Heart left ventricle (tissue), 16 donors: Measurements from ENCODE around the gene GRIA2. TPM values are rescaled to one million over a fixed set of nuclear protein-coding genes. Genes with fewer than 3 reads are reported as not detected.

Experiments used
- ATAC-seq, 4 donors: fragments of 200-7000 bp; cut with Tn5 transposase; one replicate each; pipeline ENCODE4 v1.9.1; 2020 to 2022; ENCODE audit warnings: moderate library complexity in 4 of 4, mild to moderate bottlenecking in 3 of 4, moderate number of reproducible peaks in 1 of 4
- DNase-seq, 5 donors: peaks; one replicate each; pipeline ENCODE4 v3.0.0-alpha.2; 2020
- H3K27ac ChIP-seq, 12 donors: fragments of 200-600 bp; sonication (generic) in 4 of 12; one replicate each; pipeline versions ENCODE4 v1.5.0 to v1.8.0; 2016 to 2022; ENCODE audit warnings: mild to moderate bottlenecking in 2 of 12
- H3K27me3 ChIP-seq, 9 donors: fragments of 200-600 bp; sonication (generic) in 2 of 9; one replicate each; pipeline versions ENCODE4 v1.5.1 to v1.8.0; 2016 to 2022; ENCODE audit warnings: mild to moderate bottlenecking in 3 of 9
- H3K36me3 ChIP-seq, 9 donors: fragments of 200-600 bp; sonication (generic) in 2 of 9; one replicate each; pipeline versions ENCODE4 v1.5.0 to v1.8.0; 2018 to 2022; ENCODE audit warnings: mild to moderate bottlenecking in 2 of 9
- H3K4me1 ChIP-seq, 12 donors: fragments of 200-600 bp; sonication (generic) in 4 of 12; one replicate each; pipeline versions ENCODE4 v1.5.0 to v1.8.0; 2016 to 2022; ENCODE audit warnings: mild to moderate bottlenecking in 3 of 12
- H3K4me3 ChIP-seq, 12 donors: fragments of 200-600 bp; sonication (generic) in 4 of 12; one replicate each; pipeline versions ENCODE4 v1.5.0 to v1.8.0; 2017 to 2022; ENCODE audit warnings: mild to moderate bottlenecking in 9 of 12, moderate library complexity in 4 of 12
- H3K9me3 ChIP-seq, 12 donors: fragments of 200-600 bp; sonication (generic) in 4 of 12; one replicate each; pipeline versions ENCODE4 v1.5.0 to v1.8.0; 2016 to 2022; ENCODE audit warnings: mild to moderate bottlenecking in 1 of 12
- POLR2A ChIP-seq, 2 donors: fragments of 450-650 bp; IDR thresholded peaks; one replicate each; pipeline ENCODE4 v1.6.1; 2017; ENCODE audit warnings: antibody characterized with exemption in 2 of 2, mild to moderate bottlenecking in 2 of 2, moderate library complexity in 2 of 2
- WGBS, 4 donors: extraction: QIAGEN DNeasy Blood & Tissue Kit in 2 of 4; methylation state at CpG; one replicate each; pipeline versions ENCODE4 v1.1.5 to v1.1.7; 2013 to 2018; 5-methylcytosine and 5-hydroxymethylcytosine counted together
- intact Hi-C, 10 donors: fragments of 100-400 bp; cut with DNase I; formaldehyde crosslinking; loops; one replicate each; pipeline versions ENCODE4 v1.11.1 to v1.14.2; 2022
- polyA plus RNA-seq, 2 donors: library from polyadenylated mRNA; stranded (reverse); fragments of 200-250 nt; gene quantifications; one replicate each; pipeline ENCODE4 v1.2.3, GENCODE V29; 2013
- total RNA-seq, 9 donors: library from RNA; depleted of rRNA in 2 of 9; stranded (reverse); fragments of >200 nt in 2 of 9; fragmentation: NEBNext Ultra II Directional in 3 of 9; extraction: Animal tissue kit (Norgen Biotek cat#: 25700) in 3 of 9; gene quantifications; one replicate each; pipeline versions ENCODE4 v1.1.0 to v1.2.4, GENCODE V29; 2016 to 2023
- TF ChIP-seq, protein P1 (sequence below), 12 donors: fragments of 200-600 bp; sonication (generic) in 4 of 12; IDR thresholded peaks; one replicate each; pipeline versions ENCODE4 v1.5.0 to v1.8.0; 2018 to 2022; ENCODE audit warnings: antibody characterized with exemption in 12 of 12, mild to moderate bottlenecking in 5 of 12
- donor health status: ischemic (EF 13 %, LVEDD 7.1; RV severe dilation, severe dysfunction).
- donor health status: healthy with polysubstance abuse.
- donor health status: DM: no; HTN: yes; CAD: no.
- donor health status: DM: no; HTN: no; CAD: no.
- donor health status: ischemic (EF 25% LVEDD 6.9; RV normal size, moderate dysfunction).
- donor health status: ischemic (EF 25% LVEDD 5.7; RV mildly dilated, moderate dysfunction).
- donor health status: healthy.
- donor health status: DM: yes; HTN: yes; CAD: no.
- donor health status: ischemic (EF 35%, LVEDD 5.7; RV mildly dilated, moderate dysfunction).
- donor health status: nonischemic (EF 11% LVEDD 7.7; RV severe dilation, severe dysfunction).
- donor health status: DM: yes; HTN: yes; CAD: no.
- donor health status: PGD.
- donor health status: ischemic (EF 29% LVEDD 5.4; RV normal size, mild dysfunction).
- donor health status: nonischemic (EF 23%, LVEDD 6.1; RV moderate dilation, normal function).

The GRIA2 gene
- total and polyA plus RNA-seq, 11 donors, result 0.17 to 0.36 TPM; not detected in 9

GRCh38 chr4:157358439-157358838 is 137.9 kb downstream of the GRIA2 start:
- no peak for ATAC-seq
- Histone ChIP-seq H3K27me3 (no peaks in the 10 kb centered on the region), H3K27ac (no peak overlapping the region), H3K4me1 (no peaks in the 10 kb centered on the region), H3K4me3 (no peak overlapping the region), H3K9me3 (no peaks in the 10 kb centered on the region), H3K36me3 (no peaks in the 10 kb centered on the region)
- no peak for DNase-seq
- intact Hi-C loops, result no loop called here
- 93 to 100% (median 97%) methylated on average over 1 of the region's 1 CpG for WGBS, 4 donors
- TF ChIP-seq, protein P1, sequence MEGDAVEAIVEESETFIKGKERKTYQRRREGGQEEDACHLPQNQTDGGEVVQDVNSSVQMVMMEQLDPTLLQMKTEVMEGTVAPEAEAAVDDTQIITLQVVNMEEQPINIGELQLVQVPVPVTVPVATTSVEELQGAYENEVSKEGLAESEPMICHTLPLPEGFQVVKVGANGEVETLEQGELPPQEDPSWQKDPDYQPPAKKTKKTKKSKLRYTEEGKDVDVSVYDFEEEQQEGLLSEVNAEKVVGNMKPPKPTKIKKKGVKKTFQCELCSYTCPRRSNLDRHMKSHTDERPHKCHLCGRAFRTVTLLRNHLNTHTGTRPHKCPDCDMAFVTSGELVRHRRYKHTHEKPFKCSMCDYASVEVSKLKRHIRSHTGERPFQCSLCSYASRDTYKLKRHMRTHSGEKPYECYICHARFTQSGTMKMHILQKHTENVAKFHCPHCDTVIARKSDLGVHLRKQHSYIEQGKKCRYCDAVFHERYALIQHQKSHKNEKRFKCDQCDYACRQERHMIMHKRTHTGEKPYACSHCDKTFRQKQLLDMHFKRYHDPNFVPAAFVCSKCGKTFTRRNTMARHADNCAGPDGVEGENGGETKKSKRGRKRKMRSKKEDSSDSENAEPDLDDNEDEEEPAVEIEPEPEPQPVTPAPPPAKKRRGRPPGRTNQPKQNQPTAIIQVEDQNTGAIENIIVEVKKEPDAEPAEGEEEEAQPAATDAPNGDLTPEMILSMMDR (IDR thresholded peaks at IDR 0.05), result no peak
- TF ChIP-seq POLR2A (IDR thresholded peaks at IDR 0.05), result no peak

- no peak for TF ChIP-seq POLR2A (IDR thresholded peaks at IDR 0.05)
- TF ChIP-seq, protein P1 (IDR thresholded peaks at IDR 0.05), result no peak
- no peak overlapping the region for H3K27ac ChIP-seq
- H3K27me3 ChIP-seq, result no peaks in the 10 kb centered on the region
- no peaks in the 10 kb centered on the region for H3K4me1 ChIP-seq
- H3K36me3 ChIP-seq, result no peaks in the 10 kb centered on the region
- 36 to 46% (median 40%) methylated on average over 1 of the region's 1 CpG for WGBS, 4 donors
- intact Hi-C loops, result no loop called here
- no peaks in the 10 kb centered on the region for H3K9me3 ChIP-seq
- H3K4me3 ChIP-seq, result no peak overlapping the region
- no peak for ATAC-seq
- no peak for DNase-seq
Observed at GRCh38 chr4:157358851-157359250, 138.3 kb downstream of the GRIA2 start.

DNA sequence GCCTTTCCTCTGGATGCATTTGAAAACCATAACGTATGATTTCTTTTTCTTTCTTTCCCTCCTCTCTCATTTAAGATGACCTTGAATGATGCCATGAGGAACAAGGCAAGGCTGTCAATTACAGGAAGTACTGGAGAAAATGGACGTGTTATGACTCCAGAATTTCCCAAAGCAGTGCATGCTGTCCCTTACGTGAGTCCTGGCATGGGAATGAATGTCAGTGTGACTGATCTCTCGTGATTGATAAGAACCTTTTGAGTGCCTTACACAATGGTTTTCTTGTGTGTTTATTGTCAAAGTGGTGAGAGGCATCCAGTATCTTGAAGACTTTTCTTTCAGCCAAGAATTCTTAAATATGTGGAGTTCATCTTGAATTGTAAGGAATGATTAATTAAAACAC is 142.8 kb downstream of the GRIA2 start:
- DNase-seq (no peak), ATAC-seq (no peak)
- WGBS, 4 donors, result 26 to 35% (median 30%) methylated on average over 4 of the region's 4 CpGs
- no peaks in the 10 kb centered on the region for H3K27me3 ChIP-seq
- no peaks in the 10 kb centered on the region for H3K4me1 ChIP-seq
- intact Hi-C loops, result no loop called here
- H3K27ac ChIP-seq, result no peak overlapping the region
- TF ChIP-seq, protein P1 (IDR thresholded peaks at IDR 0.05), result no peak
- TF ChIP-seq POLR2A (IDR thresholded peaks at IDR 0.05), result no peak
- no peak overlapping the region for H3K4me3 ChIP-seq
- no peaks in the 10 kb centered on the region for H3K9me3 ChIP-seq
- H3K36me3 ChIP-seq, result no peaks in the 10 kb centered on the region

DNA sequence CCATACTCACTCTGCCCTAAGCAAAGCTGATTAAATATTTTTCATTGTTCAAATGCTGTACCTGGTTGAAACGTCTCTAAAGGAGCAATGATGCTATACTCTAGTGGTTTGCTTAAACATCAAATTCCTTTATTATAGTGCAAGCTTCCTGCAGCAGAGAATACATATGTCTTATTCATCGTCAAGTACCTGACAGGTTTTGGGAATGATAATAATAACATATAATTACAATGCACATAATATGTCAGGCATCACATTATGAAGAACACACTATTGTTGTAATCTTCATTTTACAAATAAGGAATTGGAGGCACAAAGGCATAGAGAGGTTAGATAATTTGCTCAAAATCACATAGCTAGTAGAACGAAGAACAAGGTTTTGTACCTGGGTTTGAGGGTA is 151.6 kb downstream of the GRIA2 start:
- no peak for ATAC-seq
- H3K4me1 ChIP-seq, result no peaks in the 10 kb centered on the region
- no peak overlapping the region for H3K27ac ChIP-seq
- no peak overlapping the region for H3K4me3 ChIP-seq
- no peaks in the 10 kb centered on the region for H3K27me3 ChIP-seq
- no peaks in the 10 kb centered on the region for H3K9me3 ChIP-seq
- TF ChIP-seq POLR2A (IDR thresholded peaks at IDR 0.05), result no peak
- TF ChIP-seq, protein P1 (IDR thresholded peaks at IDR 0.05), result no peak
- H3K36me3 ChIP-seq, result no peaks in the 10 kb centered on the region
- intact Hi-C loops, result no loop called here
- 73 to 79% (median 75%) methylated on average over 3 of the region's 3 CpGs for WGBS, 4 donors
- DNase-seq, result no peak
